ENCODE measurements around the gene GJC3.
"Not testable (repeated sequence)": the region's sequence is repeated elsewhere in the genome, so short reads cannot be mapped to it uniquely, and the experiment has no call there.

Gene GJC3, protein sequence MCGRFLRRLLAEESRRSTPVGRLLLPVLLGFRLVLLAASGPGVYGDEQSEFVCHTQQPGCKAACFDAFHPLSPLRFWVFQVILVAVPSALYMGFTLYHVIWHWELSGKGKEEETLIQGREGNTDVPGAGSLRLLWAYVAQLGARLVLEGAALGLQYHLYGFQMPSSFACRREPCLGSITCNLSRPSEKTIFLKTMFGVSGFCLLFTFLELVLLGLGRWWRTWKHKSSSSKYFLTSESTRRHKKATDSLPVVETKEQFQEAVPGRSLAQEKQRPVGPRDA

GRCh38 chr7:99928994-99929729 lies at the start of gene GJC3:
Gene GJC3, minus strand, starts transcription at chr7:99929620. Its CDS starts 0 bp downstream, at chr7:99929620.
- DNase-seq (ENCODE audit: low spot score) = no peak

DNA sequence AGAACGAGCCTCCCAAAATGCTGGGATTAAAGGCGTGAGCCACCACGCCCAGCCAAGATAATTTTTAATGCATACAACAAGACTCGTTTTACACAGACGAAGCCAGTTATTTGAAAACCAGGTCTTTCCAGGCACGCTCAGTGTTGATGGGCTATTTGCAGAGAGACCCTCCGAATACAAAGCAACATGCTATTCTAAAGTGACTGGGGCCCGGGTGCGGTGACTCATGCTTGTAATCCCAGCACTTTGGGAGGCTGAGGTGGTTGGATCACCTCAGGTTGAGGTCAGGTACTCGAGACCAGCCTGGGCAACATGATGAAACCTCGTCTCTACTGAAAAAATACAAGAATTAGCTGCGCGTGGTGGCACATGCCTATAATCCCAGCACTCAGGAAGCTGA lies 47.2 kb upstream of the GJC3 start:
- DNase-seq (ENCODE audit: low spot score) = no peak

DNA sequence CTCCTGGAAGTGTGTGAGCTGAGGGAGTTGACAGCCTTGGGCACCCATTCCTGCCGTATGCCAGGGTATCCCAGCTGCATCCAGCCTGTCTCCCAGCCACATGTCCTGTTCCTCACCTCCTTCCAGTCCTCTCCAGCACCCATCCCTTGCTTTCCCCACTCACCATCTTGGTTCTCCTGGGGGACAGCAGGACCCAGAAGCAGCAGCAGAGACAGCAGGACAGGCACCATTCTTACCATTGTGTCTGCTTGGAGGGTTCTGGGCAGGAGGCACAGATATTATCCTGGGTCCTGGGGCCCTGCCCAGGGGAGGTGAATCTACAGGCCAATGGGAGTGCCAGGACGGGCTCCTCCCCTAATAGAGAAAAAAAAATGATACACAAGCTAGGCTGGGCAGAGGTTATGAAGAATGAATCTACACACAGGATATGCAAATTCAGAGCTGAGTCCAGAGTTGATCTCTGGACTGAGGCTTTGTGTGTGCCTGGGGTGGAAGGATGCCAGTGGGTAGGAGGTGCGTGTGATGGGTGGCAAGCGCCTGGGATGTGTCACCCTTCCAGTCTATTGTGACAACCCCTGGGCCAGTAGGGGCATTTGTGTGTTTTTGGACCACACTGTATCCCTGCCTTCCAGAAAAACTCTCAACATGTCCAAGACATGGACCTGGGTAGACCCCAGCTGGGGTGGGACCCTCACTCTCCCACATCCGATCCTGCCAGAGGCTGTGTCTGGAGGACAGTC lies 46.5 kb upstream of the GJC3 start, which contains the start of gene AZGP1:
Gene AZGP1, minus strand, starts transcription at position 250 of the 740 bp plus-strand sequence. Its CDS starts 11 bp downstream, at position 239.
- peak; percentile 60 for DNase-seq (ENCODE audit: low spot score)

GRCh38 chr7:99974681-99975080 lies 45.3 kb upstream of the GJC3 start:
- DNase-seq (ENCODE audit: low spot score) = no peak

DNA sequence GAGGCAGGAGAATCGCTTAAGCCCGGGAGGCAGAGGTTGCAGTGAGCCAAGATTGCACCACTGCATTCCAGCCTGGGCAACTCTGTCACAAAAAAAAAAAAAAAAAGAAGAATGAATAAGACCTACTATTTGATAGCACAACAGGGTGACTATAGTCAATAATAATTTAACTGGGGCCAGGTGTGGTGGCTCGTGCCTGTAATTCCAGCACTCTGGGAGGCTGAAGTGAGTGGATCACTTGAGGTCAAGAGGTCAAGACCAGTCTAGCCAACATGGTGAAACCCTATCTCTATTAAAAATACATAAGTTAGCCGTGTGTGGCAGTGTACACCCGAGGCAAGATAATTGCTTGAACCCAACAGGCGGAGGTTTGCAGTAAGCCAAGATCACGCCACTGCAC lies 44.4 kb upstream of the GJC3 start:
- DNase-seq (ENCODE audit: low spot score) = not testable (repeated sequence)

DNA sequence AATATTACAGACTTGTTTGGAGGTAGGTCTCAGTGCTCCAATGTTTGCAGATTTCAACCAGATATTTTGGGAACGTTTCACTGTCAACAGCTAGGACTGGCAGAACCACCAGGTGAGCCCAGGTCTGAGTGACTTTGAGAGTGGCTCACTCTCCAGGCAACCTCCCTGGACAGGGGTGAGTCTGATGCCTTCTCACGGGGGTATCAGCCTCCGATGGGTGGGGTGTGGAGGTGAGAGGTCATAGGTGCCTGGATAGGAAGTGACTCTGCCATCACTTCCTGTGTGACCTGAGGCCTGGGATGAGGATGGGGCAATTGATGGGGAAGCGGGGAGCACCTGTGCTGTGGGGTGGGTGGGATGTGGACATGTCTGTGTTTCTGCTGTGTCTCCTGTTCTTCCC lies 41.8 kb upstream of the GJC3 start:
- DNase-seq (ENCODE audit: low spot score) = no peak

DNA sequence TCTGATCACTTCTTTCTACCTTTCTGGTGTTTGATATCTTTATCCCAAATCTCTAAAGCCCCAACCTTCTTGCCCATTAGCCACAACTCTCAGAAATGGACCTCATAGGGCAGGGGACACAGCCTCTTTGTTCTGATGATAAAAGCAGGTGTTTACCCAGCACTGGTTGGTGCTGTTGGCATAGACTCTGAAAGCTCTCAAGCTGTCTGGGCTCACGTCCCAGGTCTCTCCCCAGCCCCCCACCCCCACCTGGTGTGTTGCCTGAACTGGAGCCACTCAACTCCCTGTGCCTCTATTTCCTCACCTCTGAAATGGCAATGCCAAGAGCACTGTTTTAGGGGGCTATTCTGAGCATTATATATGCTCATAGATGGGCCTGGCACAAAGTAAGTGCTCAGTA lies 40.4 kb upstream of the GJC3 start:
- not testable (repeated sequence) for DNase-seq (ENCODE audit: low spot score)

DNA sequence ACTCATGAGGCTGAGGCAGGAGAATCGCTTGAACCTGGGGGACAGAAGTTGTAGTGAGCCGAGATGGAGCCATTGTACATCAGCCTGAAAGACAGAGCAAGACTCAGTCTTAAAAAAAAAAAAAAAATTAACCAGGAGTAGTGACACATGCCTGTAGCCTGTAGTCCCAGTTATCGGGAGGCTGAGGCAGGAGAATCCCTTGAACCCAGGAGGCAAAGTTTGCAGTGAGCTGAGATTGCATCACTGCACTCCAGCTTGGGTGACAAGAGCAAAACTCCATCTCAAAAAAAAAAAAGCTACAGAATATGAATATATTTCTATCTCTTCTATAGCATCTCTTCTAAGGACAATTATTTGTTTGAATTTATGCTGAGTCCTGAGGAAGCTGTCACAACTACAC lies 39.9 kb upstream of the GJC3 start:
- no peak for DNase-seq (ENCODE audit: low spot score)

GRCh38 chr7:99958564-99959227 lies 29.3 kb upstream of the GJC3 start:
- DNase-seq (ENCODE audit: low spot score) = no peak

DNA sequence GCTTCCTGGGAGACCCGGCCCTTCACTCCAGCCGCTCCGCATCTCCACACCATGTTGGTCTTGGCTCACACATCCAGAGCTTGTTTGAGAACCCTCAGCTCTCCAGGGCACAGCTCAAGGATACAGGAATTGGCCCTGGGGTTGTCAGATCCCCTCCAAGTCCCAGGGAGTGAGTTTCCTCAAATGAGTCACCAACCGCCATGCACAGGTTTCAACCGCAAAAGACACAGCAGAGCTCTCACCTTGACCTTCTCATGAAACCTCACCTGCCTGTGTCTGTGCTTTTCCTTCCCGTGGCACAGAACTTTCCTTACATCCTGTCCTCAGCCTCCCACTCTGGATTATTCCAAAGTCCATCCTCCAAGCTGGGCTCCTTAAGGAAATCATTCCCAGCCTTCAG lies 25.8 kb upstream of the GJC3 start:
- DNase-seq (ENCODE audit: low spot score) = no peak

DNA sequence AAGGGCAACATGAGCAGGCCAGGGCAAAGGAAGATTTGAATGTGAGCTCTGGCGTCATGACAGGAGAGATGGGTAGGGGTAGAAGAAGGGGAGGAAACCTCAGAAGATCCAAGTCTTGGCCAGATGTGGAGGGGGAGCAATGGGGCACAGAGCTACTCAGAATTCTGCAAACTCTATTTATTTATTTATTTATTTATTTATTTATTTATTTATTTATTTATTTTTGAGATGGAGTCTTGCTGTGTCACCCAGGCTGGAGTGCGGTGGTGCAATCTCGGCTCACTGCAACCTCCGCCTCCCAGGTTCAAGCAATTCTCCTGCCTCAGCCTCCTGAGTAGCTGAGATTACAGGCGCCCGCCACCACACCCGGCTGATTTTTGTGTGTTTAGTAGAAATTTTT lies 25.2 kb upstream of the GJC3 start:
- DNase-seq (ENCODE audit: low spot score) = not testable (repeated sequence)

DNA sequence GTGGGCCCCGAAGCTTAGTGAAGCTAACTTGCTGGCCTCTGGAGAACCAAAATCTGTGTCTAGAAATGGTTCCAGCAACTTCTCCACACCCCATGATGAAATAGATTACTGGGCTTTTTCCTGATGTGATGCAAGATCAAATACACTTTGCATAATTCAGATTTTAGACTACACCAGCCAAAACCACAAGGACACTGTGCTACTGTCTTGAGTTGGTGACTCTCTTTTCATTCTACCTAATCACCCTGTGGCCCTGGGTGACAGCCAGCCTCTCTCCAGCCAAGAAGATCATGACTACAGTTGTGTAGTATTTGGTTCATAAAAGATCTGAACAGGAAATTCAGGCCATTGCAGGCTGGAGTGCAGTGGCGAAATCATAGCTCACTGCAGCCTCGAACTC lies 24.2 kb upstream of the GJC3 start:
- DNase-seq (ENCODE audit: low spot score) = no peak

DNA sequence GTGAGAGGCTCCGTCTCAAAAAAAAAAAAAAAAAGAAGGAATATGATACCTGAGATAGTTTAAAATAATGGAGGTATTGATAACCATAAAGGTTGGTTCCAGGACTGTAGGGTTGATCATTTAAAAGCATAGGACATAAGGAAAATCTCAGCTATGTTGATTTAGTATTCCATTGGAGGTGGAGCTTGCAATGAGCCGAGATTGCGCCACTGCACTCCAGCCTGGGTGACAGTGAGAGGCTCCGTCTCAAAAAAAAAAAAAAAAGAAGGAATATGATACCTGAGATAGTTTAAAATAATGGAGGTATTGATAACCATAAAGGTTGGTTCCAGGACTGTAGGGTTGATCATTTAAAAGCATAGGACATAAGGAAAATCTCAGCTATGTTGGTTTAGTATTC lies 23.2 kb upstream of the GJC3 start:
- not testable (repeated sequence) for DNase-seq (ENCODE audit: low spot score)

DNA sequence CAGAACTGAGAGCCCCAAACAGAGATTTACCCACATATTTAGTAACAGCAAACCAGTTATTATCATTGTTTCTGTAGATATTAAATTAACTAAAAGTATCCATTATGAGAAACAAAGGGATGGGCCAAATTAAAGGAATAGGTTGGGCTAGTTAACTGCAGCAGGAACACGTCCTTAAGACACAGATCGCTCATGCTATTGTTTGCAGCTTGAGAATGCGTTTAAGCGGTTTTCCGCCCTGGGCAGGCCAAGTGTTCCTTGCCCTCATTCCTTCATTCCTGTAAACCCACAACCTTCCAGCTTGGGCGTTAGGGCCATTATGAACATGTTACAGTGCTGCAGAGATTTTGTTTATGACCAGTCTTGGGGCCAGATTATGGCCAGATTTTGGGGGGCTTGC lies 21.4 kb upstream of the GJC3 start:
- not testable (repeated sequence) for DNase-seq (ENCODE audit: low spot score)

DNA sequence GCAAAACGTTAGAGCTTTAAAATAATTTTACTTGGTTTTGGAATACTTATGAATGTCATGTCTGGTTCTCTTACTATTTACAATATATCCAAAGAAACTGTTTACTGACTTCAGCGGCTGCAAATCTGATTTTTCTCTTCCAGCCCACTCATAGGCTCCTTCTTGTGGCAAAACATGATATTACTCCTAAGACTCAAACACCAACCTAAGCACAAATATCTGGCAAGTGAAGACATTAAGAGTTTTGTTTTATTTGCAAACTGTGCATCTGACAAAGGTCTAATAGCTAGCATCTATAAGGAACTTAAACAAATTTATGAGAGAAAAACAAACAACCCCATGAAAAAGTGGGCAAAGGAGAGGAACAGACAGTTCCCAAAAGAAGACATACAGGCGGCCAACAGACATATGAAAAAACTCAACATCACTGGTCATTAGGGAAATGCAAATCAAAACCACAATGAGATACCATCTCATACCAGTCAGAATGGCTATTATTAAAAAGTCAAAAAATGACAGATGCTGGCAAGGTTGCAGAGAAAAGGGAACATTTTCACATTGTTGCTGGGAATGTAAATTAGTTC lies 20.3 kb upstream of the GJC3 start:
- peak; percentile 51 for DNase-seq (ENCODE audit: low spot score)

- no peak for DNase-seq (ENCODE audit: low spot score)
These were observed 18.2 kb upstream of the GJC3 start for GRCh38 chr7:99947608-99948007.

DNA sequence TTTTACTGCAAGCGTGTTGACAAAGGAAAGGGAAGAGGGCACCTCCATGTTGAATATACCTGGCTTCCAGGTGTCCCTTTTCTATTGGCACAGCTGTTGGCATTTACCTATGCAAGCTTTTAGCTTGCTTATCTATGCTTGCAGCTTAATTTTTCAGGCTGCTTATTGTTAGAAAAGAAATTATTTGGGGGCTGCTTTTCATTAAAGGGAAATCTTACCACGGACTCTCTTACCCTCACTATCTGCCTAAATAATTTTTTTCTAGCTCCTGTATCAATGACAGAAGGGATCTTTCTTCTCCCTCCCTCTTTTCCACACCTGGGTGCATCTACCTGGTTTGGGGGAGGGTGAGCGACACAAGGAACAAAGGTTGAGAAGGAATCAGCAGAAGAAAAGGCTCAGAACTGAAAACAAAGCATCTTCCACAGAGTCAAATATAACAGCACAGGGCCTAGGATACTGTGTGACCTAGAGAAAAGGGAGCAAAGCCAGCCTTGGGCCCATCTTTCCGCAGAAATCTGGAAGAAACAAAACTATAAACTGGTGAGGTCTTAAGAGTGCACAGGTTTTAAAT lies 15.2 kb upstream of the GJC3 start:
- DNase-seq (ENCODE audit: low spot score) = no peak

GRCh38 chr7:99943641-99944496 lies 14.4 kb upstream of the GJC3 start:
- DNase-seq (ENCODE audit: low spot score) = no peak

DNA sequence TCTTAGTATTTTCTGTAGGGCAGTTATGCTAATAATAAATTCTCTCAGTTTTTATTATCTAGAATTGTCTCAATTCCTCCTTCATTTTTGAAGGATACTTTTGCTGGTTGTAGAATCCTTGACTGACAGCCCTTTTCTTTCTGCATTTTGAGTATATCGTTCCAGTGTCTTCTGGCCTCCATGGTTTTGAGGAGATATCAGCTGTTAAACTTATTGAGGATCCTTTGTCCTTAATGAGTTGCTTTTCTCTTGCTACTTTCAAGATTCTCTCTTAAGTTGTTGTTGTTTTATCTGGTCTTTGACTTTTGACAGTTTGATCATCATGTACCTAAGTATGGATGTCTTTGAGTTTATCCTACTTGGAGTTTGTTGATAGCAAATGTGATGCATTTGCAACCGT lies 8.9 kb upstream of the GJC3 start:
- no peak for DNase-seq (ENCODE audit: low spot score)

DNA sequence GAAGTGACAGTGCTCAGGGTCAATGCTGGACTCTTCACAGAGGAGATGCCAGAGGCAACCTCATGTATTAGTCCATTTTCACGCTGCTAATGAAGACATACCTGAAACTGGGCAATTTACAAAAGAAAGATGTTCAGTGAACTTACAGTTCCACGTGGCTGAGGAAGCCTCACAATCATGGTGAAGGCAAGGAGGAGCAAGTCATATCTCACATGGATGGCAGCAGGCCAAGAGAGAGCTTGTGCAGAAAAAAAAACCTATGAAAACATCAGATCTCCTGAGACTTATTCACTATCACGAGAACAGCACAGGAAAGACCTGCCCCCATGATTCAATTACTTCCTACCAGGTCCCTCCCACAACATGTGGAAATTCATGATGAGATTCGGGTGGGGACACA lies 5.6 kb upstream of the GJC3 start:
- DNase-seq (ENCODE audit: low spot score) = peak; percentile 50

GRCh38 chr7:99930376-99930775 lies 956 bp upstream of the GJC3 start:
- DNase-seq (ENCODE audit: low spot score) = no peak
